ENCODE results near the gene GRIK5.

The GRIK5 gene

GRCh38 chr19:41958367-41959055 is 111.5 kb downstream of the GRIK5 start (continued):
- TF ChIP-seq ZNF830 (tag by site-specific recombination; IDR thresholded peaks at IDR 0.05; ENCODE audit: low read depth) (no peak), ZNF362 (tag by site-specific recombination; IDR thresholded peaks at IDR 0.05) (no peak), ZNF24 (tag by site-specific recombination; IDR thresholded peaks at IDR 0.05) (peak; percentile 34; the same call in 1 of the 2 replicates), ZNF501 (tag by site-specific recombination; IDR thresholded peaks at IDR 0.05) (peak; percentile 82), HOXD13 (CRISPR knock-in tag; IDR thresholded peaks at IDR 0.05; ENCODE audit: borderline replicate concordance) (no peak), ZNF121 (tag by site-specific recombination; IDR thresholded peaks at IDR 0.05) (no peak), ZNF529 (tag by site-specific recombination; IDR thresholded peaks at IDR 0.05; ENCODE audit: insufficient replicate concordance) (no peak), KLF7 (tag by site-specific recombination; IDR thresholded peaks at IDR 0.05; ENCODE audit: borderline replicate concordance) (no peak), ZNF140 (tag by site-specific recombination; IDR thresholded peaks at IDR 0.05) (no peak), REST (tag by site-specific recombination; IDR thresholded peaks at IDR 0.05) (0 out of 2 replicates have a peak, but pooled peaks have one; percentile 9), ZNF639 (tag by site-specific recombination; IDR thresholded peaks at IDR 0.05) (no peak), ZNF549 (tag by site-specific recombination; IDR thresholded peaks at IDR 0.05) (no peak), ZFHX2 (tag by site-specific recombination; conservative IDR thresholded peaks at IDR 0.05) (0 out of 2 replicates have a peak, but pooled peaks have one; percentile 21), ZNF155 (tag by site-specific recombination; IDR thresholded peaks at IDR 0.05) (no peak), ZNF221 (tag by site-specific recombination; IDR thresholded peaks at IDR 0.05; ENCODE audit: borderline replicate concordance) (no peak), ZNF76 (tag by site-specific recombination; IDR thresholded peaks at IDR 0.05; ENCODE audit: borderline replicate concordance, low read depth) (peak; percentile 54), ZNF48 (tag by site-specific recombination; IDR thresholded peaks at IDR 0.05) (no peak), ZNF558 (tag by site-specific recombination; IDR thresholded peaks at IDR 0.05) (no peak), ZNF169 (tag by site-specific recombination; IDR thresholded peaks at IDR 0.05) (no peak), ZNF280C (tag by site-specific recombination; IDR thresholded peaks at IDR 0.05) (no peak), KLF8 (tag by site-specific recombination; IDR thresholded peaks at IDR 0.05) (peak; percentile 93), ZBTB17 (tag by site-specific recombination; IDR thresholded peaks at IDR 0.05) (no peak), ZNF560 (tag by site-specific recombination; IDR thresholded peaks at IDR 0.05; ENCODE audit: borderline replicate concordance) (no peak), ZNF350 (tag by site-specific recombination; IDR thresholded peaks at IDR 0.05) (no peak), ZNF530 (tag by site-specific recombination; IDR thresholded peaks at IDR 0.05; ENCODE audit: low read depth) (no peak), BCL11B (tag by site-specific recombination; IDR thresholded peaks at IDR 0.05; ENCODE audit: low read depth) (0 out of 2 replicates have a peak, but pooled peaks have one; percentile 61), SP3 (tag by site-specific recombination; IDR thresholded peaks at IDR 0.05) (peak; percentile 97), ZNF677 (tag by site-specific recombination; IDR thresholded peaks at IDR 0.05) (no peak), ZNF211 (tag by site-specific recombination; IDR thresholded peaks at IDR 0.05; ENCODE audit: low read depth) (no peak), ZFP69B (tag by site-specific recombination; IDR thresholded peaks at IDR 0.05) (peak; percentile 76), ZEB2 (tag by site-specific recombination; IDR thresholded peaks at IDR 0.05) (peak; percentile 56), ATF2 (tag by site-specific recombination; IDR thresholded peaks at IDR 0.05; ENCODE audit: low read depth) (no peak)
